DND-41 (cell line): ENCODE data around the gene SAMD13.

Experiments used
- CTCF ChIP-seq: IDR thresholded peaks from 2 replicates; pipeline ENCODE4 v1.5.1; 2012; ENCODE audit warnings: borderline replicate concordance, low read length, moderate library complexity, mild to moderate bottlenecking; ENCODE audit not compliant: poor library complexity, severe bottlenecking; ENCODE audit errors: extremely low read depth
- EZH2 ChIP-seq: IDR thresholded peaks from 3 replicates; pipeline ENCODE4 v1.6.1; 2012; ENCODE audit warnings: borderline replicate concordance, low read depth, mild to moderate bottlenecking, moderate library complexity, low read length, inconsistent platforms; ENCODE audit not compliant: severe bottlenecking

- no peak for TF ChIP-seq CTCF
- TF ChIP-seq EZH2 = no peak
Measured at GRCh38 chr1:84268346-84268745, 33.2 kb upstream of the SAMD13 start.
